HFFc6 (cell line): Measurements from ENCODE around the gene LSMEM2. TPM values are rescaled to one million over a fixed set of nuclear protein-coding genes. Genes with fewer than 3 reads are reported as not detected.

Source experiments
- DNase-seq: peaks from one replicate; pipeline ENCODE4 v3.0.0-alpha.2; 2018
- H3K27ac Mint-ChIP-seq: 2 replicates; pipeline ENCODE4 v1.8.0; 2020; ENCODE audit warnings: mild to moderate bottlenecking, mixed read lengths
- H3K27me3 Mint-ChIP-seq: 2 replicates; pipeline ENCODE4 v1.8.0; 2021; ENCODE audit warnings: mild to moderate bottlenecking, moderate library complexity, mixed read lengths; ENCODE audit not compliant: insufficient read depth
- H3K36me3 Mint-ChIP-seq: 2 replicates; pipeline ENCODE4 v1.8.0; 2021; ENCODE audit warnings: low read depth, mixed read lengths
- H3K4me1 Mint-ChIP-seq: 2 replicates; pipeline ENCODE4 v1.8.0; 2020; ENCODE audit warnings: low read depth, mixed read lengths
- H3K4me3 Mint-ChIP-seq: 2 replicates; pipeline ENCODE4 v1.8.0; 2020; ENCODE audit warnings: mild to moderate bottlenecking, moderate library complexity, mixed read lengths
- H3K9me3 Mint-ChIP-seq: 2 replicates; pipeline ENCODE4 v1.8.0; 2020; ENCODE audit warnings: mild to moderate bottlenecking, mixed read lengths
- CTCF ChIP-seq: fragments of 200-600 bp; sonication (generic); IDR thresholded peaks from 2 replicates; pipeline ENCODE4 v1.5.0; 2021; ENCODE audit warnings: antibody characterized with exemption, mild to moderate bottlenecking
- total RNA-seq, 6 experiments: library from RNA; stranded (reverse); fragmentation: NEBNext Ultra II Directional; extraction: Animal tissue kit (Norgen Biotek cat#: 25700); gene quantifications; 2 replicates in 1 of 6; 3 replicates in 5 of 6; pipeline ENCODE4 v1.2.3, GENCODE V29; 2021

Gene LSMEM2
- total RNA-seq, 6 experiments from 2014 or later: 0.11 to 0.13 TPM; not detected in 4

- peak overlapping the region; percentile 96 for H3K4me3 Mint-ChIP-seq
- H3K27me3 Mint-ChIP-seq: peaks cover 2% of the 10 kb centered on the region
- H3K9me3 Mint-ChIP-seq: no peaks in the 10 kb centered on the region
- H3K27ac Mint-ChIP-seq: peak overlapping the region; percentile 92
- DNase-seq: peak; percentile 83
- H3K4me1 Mint-ChIP-seq: peaks cover 55% of the 10 kb centered on the region
- H3K36me3 Mint-ChIP-seq: peaks cover 12% of the 10 kb centered on the region
- TF ChIP-seq CTCF: no peak
These were observed 40.9 kb upstream of the LSMEM2 start for GRCh38 chr3:50237754-50238548.

GRCh38 chr3:50238549-50239026 lies 40.3 kb upstream of the LSMEM2 start:
- peaks cover 53% of the 10 kb centered on the region for H3K4me1 Mint-ChIP-seq
- peak overlapping the region; percentile 96 for H3K4me3 Mint-ChIP-seq
- peaks cover 12% of the 10 kb centered on the region for H3K36me3 Mint-ChIP-seq
- H3K27ac Mint-ChIP-seq: peak overlapping the region; percentile 92
- DNase-seq: no peak
- peaks cover 2% of the 10 kb centered on the region for H3K27me3 Mint-ChIP-seq
- H3K9me3 Mint-ChIP-seq: no peaks in the 10 kb centered on the region
- TF ChIP-seq CTCF: peak; percentile 51

- H3K4me3 Mint-ChIP-seq: peak overlapping the region; percentile 96
These were observed 39.2 kb upstream of the LSMEM2 start for GRCh38 chr3:50239649-50240048.

DNA sequence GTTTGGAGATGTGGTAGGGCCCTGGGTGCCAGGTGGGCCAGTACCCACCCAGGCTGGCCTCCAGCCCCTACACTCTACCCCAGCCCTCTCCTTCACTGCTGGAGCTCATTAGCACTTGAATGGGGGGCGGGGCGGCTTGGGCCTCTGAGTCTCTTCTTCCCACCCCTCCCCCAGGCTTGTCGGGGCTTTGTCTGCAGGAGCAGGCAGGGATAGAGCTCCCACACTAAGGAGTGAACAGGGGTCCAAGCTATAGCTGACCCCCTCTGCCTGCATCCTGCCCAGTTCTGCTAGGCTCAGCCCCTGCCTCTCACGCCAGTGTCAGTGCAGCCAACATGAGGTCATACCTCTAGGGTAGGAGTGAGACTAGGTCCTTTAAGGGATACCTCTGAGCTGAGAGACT lies 37.7 kb upstream of the LSMEM2 start:
- Mint-ChIP-seq H3K4me1 (peaks cover 68% of the 10 kb centered on the region), H3K27me3 (peaks cover 4% of the 10 kb centered on the region; the same call in 1 of the 2 replicates), H3K27ac (peak overlapping the region; percentile 67), H3K9me3 (no peaks in the 10 kb centered on the region), H3K36me3 (peaks cover 18% of the 10 kb centered on the region), H3K4me3 (peak overlapping the region; percentile 57; the same call in 1 of the 2 replicates)
- no peak for DNase-seq
- no peak for TF ChIP-seq CTCF

More at GRCh38 chr3:50239649-50240048, 39.2 kb upstream of the LSMEM2 start:
- Mint-ChIP-seq H3K4me1 (peaks cover 59% of the 10 kb centered on the region), H3K27ac (peak overlapping the region; percentile 92), H3K9me3 (no peaks in the 10 kb centered on the region), H3K27me3 (peaks cover 4% of the 10 kb centered on the region; the same call in 1 of the 2 replicates), H3K36me3 (peaks cover 17% of the 10 kb centered on the region)
- no peak for TF ChIP-seq CTCF
- no peak for DNase-seq

GRCh38 chr3:50241713-50242380 lies 37.0 kb upstream of the LSMEM2 start:
- peak overlapping the region; percentile 67 for H3K27ac Mint-ChIP-seq
- H3K4me3 Mint-ChIP-seq: no peak overlapping the region
- peaks cover 75% of the 10 kb centered on the region for H3K4me1 Mint-ChIP-seq

More at GRCh38 chr3:50241713-50242380, 37.0 kb upstream of the LSMEM2 start:
- no peaks in the 10 kb centered on the region for H3K9me3 Mint-ChIP-seq
- DNase-seq: no peak
- TF ChIP-seq CTCF: no peak
- H3K27me3 Mint-ChIP-seq: peaks cover 4% of the 10 kb centered on the region; the same call in 1 of the 2 replicates
- peaks cover 16% of the 10 kb centered on the region for H3K36me3 Mint-ChIP-seq
